GM23338 (cell line): ENCODE data around the gene SH3BP2. TPM values are rescaled to one million over a fixed set of nuclear protein-coding genes. Genes with fewer than 3 reads are reported as not detected.

ENCODE experiments used
- ATAC-seq: fragments of 200-7000 bp; cut with Tn5 transposase; 3 replicates; pipeline ENCODE4 v1.9.1; 2020
- DNase-seq: peaks from one replicate; pipeline ENCODE4 v3.0.0-alpha.2; 2015; ENCODE audit warnings: low spot score
- H2AFZ ChIP-seq: fragments of 200-600 bp; sonication (generic); 2 replicates; pipeline ENCODE4 v1.8.0; 2016; ENCODE audit warnings: antibody characterized with exemption, mild to moderate bottlenecking, moderate library complexity
- H3F3A ChIP-seq: fragments of 200-600 bp; sonication (generic); replicated peaks from 2 replicates; pipeline ENCODE4 v1.8.0; 2017; ENCODE audit warnings: antibody characterized with exemption, mixed run types, low read depth
- H3K27ac ChIP-seq: fragments of 200-600 bp; sonication (generic); 2 replicates; pipeline ENCODE4 v1.6.1; 2016; ENCODE audit warnings: low read depth
- H3K27me3 ChIP-seq: fragments of 200-600 bp; sonication (generic); 2 replicates; pipeline ENCODE4 v1.8.0; 2016; ENCODE audit warnings: mild to moderate bottlenecking, mixed run types, moderate library complexity; ENCODE audit not compliant: insufficient read depth
- H3K36me3 ChIP-seq: fragments of 200-600 bp; sonication (generic); 2 replicates; pipeline ENCODE4 v1.8.0; 2016; ENCODE audit warnings: mild to moderate bottlenecking; ENCODE audit not compliant: insufficient read depth
- H3K4me1 ChIP-seq: fragments of 200-600 bp; sonication (generic); 2 replicates; pipeline ENCODE4 v1.8.0; 2016; ENCODE audit warnings: mild to moderate bottlenecking, moderate library complexity; ENCODE audit not compliant: insufficient read depth
- H3K4me2 ChIP-seq: fragments of 200-600 bp; sonication (generic); 2 replicates; pipeline ENCODE4 v1.7.1; 2017; ENCODE audit warnings: mixed run types
- H3K4me3 ChIP-seq: fragments of 200-600 bp; sonication (generic); 2 replicates; pipeline ENCODE4 v1.6.1; 2016; ENCODE audit warnings: mixed run types
- H3K79me2 ChIP-seq: fragments of 200-600 bp; sonication (generic); replicated peaks from 2 replicates; pipeline ENCODE4 v1.8.0; 2017; ENCODE audit warnings: mild to moderate bottlenecking; ENCODE audit not compliant: insufficient read depth
- H3K9me2 ChIP-seq: fragments of 200-600 bp; sonication (generic); 2 replicates; pipeline ENCODE4 v1.8.0; 2017; ENCODE audit not compliant: insufficient read depth
- H4K20me1 ChIP-seq: fragments of 200-600 bp; sonication (generic); replicated peaks from 2 replicates; pipeline ENCODE4 v1.8.0; 2017; ENCODE audit warnings: mild to moderate bottlenecking; ENCODE audit not compliant: insufficient read depth
- H3K27ac Mint-ChIP-seq: 2 replicates; pipeline ENCODE4 v1.8.0; 2020; ENCODE audit warnings: inconsistent platforms, mild to moderate bottlenecking, moderate library complexity, mixed read lengths
- H3K27me3 Mint-ChIP-seq: 3 replicates; pipeline ENCODE4 v1.8.0; 2022; ENCODE audit warnings: low read depth, mild to moderate bottlenecking, moderate library complexity, mixed read lengths, inconsistent platforms; ENCODE audit not compliant: insufficient read depth, poor library complexity
- H3K36me3 Mint-ChIP-seq: 3 replicates; pipeline ENCODE4 v1.8.0; 2021; ENCODE audit warnings: low read depth, mild to moderate bottlenecking, inconsistent platforms, moderate library complexity, mixed read lengths
- H3K4me1 Mint-ChIP-seq: 3 replicates; pipeline ENCODE4 v1.8.0; 2020; ENCODE audit warnings: mild to moderate bottlenecking, inconsistent platforms, mixed read lengths
- H3K4me3 Mint-ChIP-seq: 3 replicates; pipeline ENCODE4 v1.8.0; 2021; ENCODE audit warnings: moderate library complexity, mild to moderate bottlenecking, inconsistent platforms, mixed read lengths
- H3K9me3 Mint-ChIP-seq: 3 replicates; pipeline ENCODE4 v1.8.0; 2020; ENCODE audit warnings: moderate library complexity, mild to moderate bottlenecking, inconsistent platforms, mixed read lengths
- CTCF ChIP-seq, 2 experiments: fragments of 200-600 bp in 1 of 2; sonication (generic) in 1 of 2; conservative IDR thresholded peaks; 2 replicates each; pipeline versions ENCODE4 v1.5.1 to v1.6.1; 2016 to 2017; ENCODE audit warnings: antibody characterized with exemption in 2 of 2, low read depth in 2 of 2, mild to moderate bottlenecking in 2 of 2, moderate library complexity in 1 of 2
- EZH2 ChIP-seq: fragments of 200-600 bp; sonication (generic); IDR thresholded peaks from one replicate; pipeline ENCODE4 v1.8.0; 2017; ENCODE audit warnings: antibody characterized with exemption, mild to moderate bottlenecking, low read depth; ENCODE audit not compliant: unreplicated experiment
- EZH2phosphoT487 ChIP-seq: fragments of 200-600 bp; sonication (generic); IDR thresholded peaks from one replicate; pipeline ENCODE4 v1.8.1; 2018; ENCODE audit warnings: antibody characterized with exemption; ENCODE audit not compliant: unreplicated experiment
- POLR2AphosphoS5 ChIP-seq: IDR thresholded peaks from 2 replicates; pipeline ENCODE4 v1.6.1; 2016; ENCODE audit warnings: antibody characterized with exemption, low read depth
- STAT1 ChIP-seq: IDR thresholded peaks from one replicate; pipeline ENCODE4 v1.6.1; 2016; ENCODE audit warnings: antibody characterized with exemption; ENCODE audit not compliant: unreplicated experiment
- ZNF114 ChIP-seq: fragments of 250-450 bp; sonication (Bioruptor Pico); IDR thresholded peaks from 2 replicates; pipeline ENCODE4 v1.5.0; 2020; ENCODE audit warnings: mild to moderate bottlenecking, moderate library complexity
- ZNF331 ChIP-seq: fragments of 250-450 bp; sonication (Bioruptor Pico); IDR thresholded peaks from 2 replicates; pipeline ENCODE4 v1.5.0; 2020; ENCODE audit warnings: low read depth, mild to moderate bottlenecking, moderate library complexity
- polyA plus RNA-seq: library from polyadenylated mRNA; unstranded; fragments of >200 nt; fragmentation: Nextera tagmentation; extraction: Ambion mirVana; gene quantifications from 2 replicates; pipeline ENCODE4 v1.2.1, GENCODE V29; 2016
- total RNA-seq: library from RNA; depleted of rRNA; stranded (reverse); fragments of >200 nt; shearing (Covaris generic); gene quantifications from 2 replicates; pipeline ENCODE4 v1.2.3, GENCODE V29; 2014
- TF ChIP-seq, protein P1 (sequence below): IDR thresholded peaks from one replicate; pipeline ENCODE4 v1.6.1; 2018; ENCODE audit warnings: antibody characterized with exemption; ENCODE audit not compliant: unreplicated experiment

Gene SH3BP2
- total and polyA plus RNA-seq, 2 experiments from 2014 or later = 15.2 to 43.9 TPM

GRCh38 chr4:2787230-2788100 is 5.4 kb upstream of the SH3BP2 start:
- no peak overlapping the region for H3K4me3 Mint-ChIP-seq
- H3K4me1 Mint-ChIP-seq = peaks cover 19% of the 10 kb centered on the region
- H3K27ac Mint-ChIP-seq = no peak overlapping the region
- H3F3A ChIP-seq = 0 out of 2 replicates have a peak, but pooled peaks cover 8% of the 10 kb centered on the region
- no peak overlapping the region for H3K27ac ChIP-seq
- no peaks in the 10 kb centered on the region for H4K20me1 ChIP-seq
- no peaks in the 10 kb centered on the region for H3K36me3 ChIP-seq
- peaks cover 4% of the 10 kb centered on the region; the same call in 2 of the 3 replicates for H3K9me3 Mint-ChIP-seq
- H3K4me2 ChIP-seq = no peak overlapping the region
- peaks cover 5% of the 10 kb centered on the region; the same call in 1 of the 2 replicates for H3K27me3 ChIP-seq
- H3K4me1 ChIP-seq = peaks cover 5% of the 10 kb centered on the region
- no peak overlapping the region for H3K4me3 ChIP-seq
- DNase-seq (no peak), ATAC-seq (peak; percentile 50)
- H3K36me3 Mint-ChIP-seq = no peaks in the 10 kb centered on the region
- no peaks in the 10 kb centered on the region for H3K9me2 ChIP-seq
- H2AFZ ChIP-seq = no peak overlapping the region
- TF ChIP-seq ZNF114 (CRISPR knock-in tag) = no peak
- TF ChIP-seq ZNF331 (CRISPR knock-in tag) = no peak
- peak; percentile 9 to 43; a peak in 2 of 4 replicates for TF ChIP-seq CTCF (conservative IDR thresholded peaks at IDR 0.05; ENCODE audit: low read depth in 2 of 2)
- H3K79me2 ChIP-seq = no peaks in the 10 kb centered on the region
- peaks cover 16% of the 10 kb centered on the region for H3K27me3 Mint-ChIP-seq

GRCh38 chr4:2788101-2788500 is 4.8 kb upstream of the SH3BP2 start:
- no peak overlapping the region for H2AFZ ChIP-seq
- H3K4me2 ChIP-seq = no peak overlapping the region
- no peak overlapping the region for H3K4me3 ChIP-seq
- 0 out of 2 replicates have a peak, but pooled peaks cover 5% of the 10 kb centered on the region for H3F3A ChIP-seq
- H3K4me1 ChIP-seq = peaks cover 5% of the 10 kb centered on the region
- Mint-ChIP-seq H3K9me3 (peaks cover 4% of the 10 kb centered on the region; the same call in 2 of the 3 replicates), H3K27me3 (peaks cover 16% of the 10 kb centered on the region), H3K4me1 (peaks cover 15% of the 10 kb centered on the region), H3K4me3 (no peak overlapping the region), H3K27ac (no peak overlapping the region), H3K36me3 (no peaks in the 10 kb centered on the region)
- no peaks in the 10 kb centered on the region for H3K79me2 ChIP-seq
- ATAC-seq (no peak), DNase-seq (no peak)
- no peaks in the 10 kb centered on the region for H4K20me1 ChIP-seq
- no peaks in the 10 kb centered on the region for H3K36me3 ChIP-seq
- no peaks in the 10 kb centered on the region for H3K9me2 ChIP-seq
- H3K27me3 ChIP-seq = peaks cover 6% of the 10 kb centered on the region; the same call in 1 of the 2 replicates
- no peak overlapping the region for H3K27ac ChIP-seq
- TF ChIP-seq EZH2phosphoT487 (no peak), STAT1 (no peak), CTCF (conservative IDR thresholded peaks at IDR 0.05; ENCODE audit: low read depth in 2 of 2) (no peak), EZH2 (no peak), ZNF331 (CRISPR knock-in tag) (no peak), POLR2AphosphoS5 (no peak)
- TF ChIP-seq, protein P1, sequence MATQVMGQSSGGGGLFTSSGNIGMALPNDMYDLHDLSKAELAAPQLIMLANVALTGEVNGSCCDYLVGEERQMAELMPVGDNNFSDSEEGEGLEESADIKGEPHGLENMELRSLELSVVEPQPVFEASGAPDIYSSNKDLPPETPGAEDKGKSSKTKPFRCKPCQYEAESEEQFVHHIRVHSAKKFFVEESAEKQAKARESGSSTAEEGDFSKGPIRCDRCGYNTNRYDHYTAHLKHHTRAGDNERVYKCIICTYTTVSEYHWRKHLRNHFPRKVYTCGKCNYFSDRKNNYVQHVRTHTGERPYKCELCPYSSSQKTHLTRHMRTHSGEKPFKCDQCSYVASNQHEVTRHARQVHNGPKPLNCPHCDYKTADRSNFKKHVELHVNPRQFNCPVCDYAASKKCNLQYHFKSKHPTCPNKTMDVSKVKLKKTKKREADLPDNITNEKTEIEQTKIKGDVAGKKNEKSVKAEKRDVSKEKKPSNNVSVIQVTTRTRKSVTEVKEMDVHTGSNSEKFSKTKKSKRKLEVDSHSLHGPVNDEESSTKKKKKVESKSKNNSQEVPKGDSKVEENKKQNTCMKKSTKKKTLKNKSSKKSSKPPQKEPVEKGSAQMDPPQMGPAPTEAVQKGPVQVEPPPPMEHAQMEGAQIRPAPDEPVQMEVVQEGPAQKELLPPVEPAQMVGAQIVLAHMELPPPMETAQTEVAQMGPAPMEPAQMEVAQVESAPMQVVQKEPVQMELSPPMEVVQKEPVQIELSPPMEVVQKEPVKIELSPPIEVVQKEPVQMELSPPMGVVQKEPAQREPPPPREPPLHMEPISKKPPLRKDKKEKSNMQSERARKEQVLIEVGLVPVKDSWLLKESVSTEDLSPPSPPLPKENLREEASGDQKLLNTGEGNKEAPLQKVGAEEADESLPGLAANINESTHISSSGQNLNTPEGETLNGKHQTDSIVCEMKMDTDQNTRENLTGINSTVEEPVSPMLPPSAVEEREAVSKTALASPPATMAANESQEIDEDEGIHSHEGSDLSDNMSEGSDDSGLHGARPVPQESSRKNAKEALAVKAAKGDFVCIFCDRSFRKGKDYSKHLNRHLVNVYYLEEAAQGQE = no peak
